HG03103 (cell line): ENCODE measurements around the gene ANXA3.
"Not testable (repeated sequence)": the region's sequence is repeated elsewhere in the genome, so short reads cannot be mapped to it uniquely, and the experiment has no call there.

Source experiments
- ATAC-seq: cut with Tn5 transposase; IDR thresholded peaks from one replicate; pipeline ENCODE4 v1.9.1; 2021; ENCODE audit warnings: low read depth; ENCODE audit not compliant: unreplicated experiment

Gene ANXA3

DNA sequence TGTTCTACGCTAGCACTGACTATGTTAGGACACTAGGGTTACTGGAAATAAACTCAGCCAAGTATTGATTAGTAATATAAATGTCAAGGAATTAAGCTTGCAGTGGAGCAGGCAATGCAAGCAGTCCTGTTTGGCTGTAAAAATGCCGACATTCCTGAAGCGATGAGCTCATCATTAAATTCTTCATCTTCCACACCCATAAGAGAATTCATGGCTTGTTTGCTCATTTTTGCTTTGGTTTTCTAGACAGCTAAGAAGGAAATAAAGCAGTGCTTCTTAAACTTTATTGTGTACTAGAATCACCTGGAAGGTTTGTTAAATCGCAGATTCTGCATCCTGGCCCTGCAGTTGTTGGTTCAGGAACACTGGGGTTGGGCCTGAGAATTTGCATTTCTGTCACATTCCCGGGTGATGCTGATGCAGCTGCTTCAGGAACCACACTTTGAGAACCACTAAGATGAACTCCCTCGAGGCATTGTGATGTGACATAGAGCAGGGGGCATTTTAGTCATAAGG is 17.8 kb downstream of the ANXA3 start:
- no peak for ATAC-seq

DNA sequence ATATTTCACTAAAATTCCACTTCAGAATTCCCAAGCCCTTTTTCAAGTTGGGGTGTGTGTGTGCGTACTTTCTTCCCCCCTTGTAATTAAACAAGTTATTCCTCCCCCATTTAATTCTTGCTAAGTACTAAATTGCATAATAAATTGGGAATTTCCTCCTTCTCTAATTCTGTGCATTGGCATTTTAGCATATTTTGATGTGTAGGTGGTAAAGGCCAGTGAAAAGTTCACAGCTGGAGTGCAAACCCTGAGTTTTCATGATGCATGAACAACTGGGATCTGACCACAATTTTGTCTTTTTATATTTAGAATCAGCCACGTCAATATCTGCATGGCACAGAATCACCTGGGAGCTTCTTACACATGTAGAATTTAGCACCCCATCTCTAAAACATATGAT is 18.5 kb downstream of the ANXA3 start:
- ATAC-seq, result no peak

DNA sequence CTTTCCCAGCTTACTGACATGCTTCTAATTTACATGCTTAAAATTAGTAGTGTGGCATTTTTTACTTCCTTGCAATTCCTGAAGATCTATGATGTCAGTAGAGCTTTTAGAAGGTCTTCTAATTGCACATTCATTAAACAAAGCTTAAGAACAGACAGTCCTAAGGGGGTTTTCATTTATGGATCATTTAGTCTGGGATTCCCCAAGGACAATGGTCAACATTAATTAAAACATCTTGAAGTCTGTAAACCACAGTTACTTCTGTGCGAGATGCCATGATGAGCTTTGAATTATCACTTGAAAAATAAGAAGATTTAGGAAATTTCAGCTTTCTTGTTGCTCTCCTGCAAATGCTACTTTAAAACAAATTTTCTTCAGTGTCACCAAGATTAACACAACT is 20.2 kb downstream of the ANXA3 start:
- ATAC-seq, result no peak

DNA sequence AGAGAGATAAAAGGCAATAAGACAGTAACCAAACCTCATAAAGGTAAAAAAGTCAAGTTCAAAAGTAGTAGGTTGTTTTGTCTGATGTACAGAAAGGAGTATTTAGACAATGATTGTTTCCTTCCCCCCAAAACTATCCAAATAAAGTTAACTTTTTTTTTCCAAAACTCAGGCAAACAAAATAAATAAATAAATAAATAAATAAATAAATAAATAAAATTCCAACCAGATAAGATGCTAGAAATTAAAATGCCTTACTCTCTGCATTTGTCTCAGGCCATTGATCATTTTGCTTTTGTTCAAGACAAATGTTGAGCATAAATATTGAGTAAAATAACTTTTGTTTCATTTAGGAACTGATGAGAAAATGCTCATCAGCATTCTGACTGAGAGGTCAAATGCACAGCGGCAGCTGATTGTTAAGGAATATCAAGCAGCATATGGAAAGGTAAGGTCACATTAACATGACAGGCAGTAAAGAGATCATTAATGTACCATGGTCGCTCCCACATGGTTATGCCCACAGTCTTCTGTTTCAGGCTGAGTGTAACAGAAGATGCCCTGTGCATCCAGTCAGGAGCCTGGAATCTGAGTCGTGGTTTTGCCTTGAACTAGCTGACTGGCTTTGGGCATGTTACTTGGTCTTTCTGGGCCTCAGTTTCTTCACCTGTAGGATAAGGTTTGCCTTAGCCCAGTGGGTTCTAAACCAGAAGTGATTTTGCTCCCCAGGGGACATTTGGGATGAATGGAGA is 27.3 kb downstream of the ANXA3 start:
- ATAC-seq, result no peak

DNA sequence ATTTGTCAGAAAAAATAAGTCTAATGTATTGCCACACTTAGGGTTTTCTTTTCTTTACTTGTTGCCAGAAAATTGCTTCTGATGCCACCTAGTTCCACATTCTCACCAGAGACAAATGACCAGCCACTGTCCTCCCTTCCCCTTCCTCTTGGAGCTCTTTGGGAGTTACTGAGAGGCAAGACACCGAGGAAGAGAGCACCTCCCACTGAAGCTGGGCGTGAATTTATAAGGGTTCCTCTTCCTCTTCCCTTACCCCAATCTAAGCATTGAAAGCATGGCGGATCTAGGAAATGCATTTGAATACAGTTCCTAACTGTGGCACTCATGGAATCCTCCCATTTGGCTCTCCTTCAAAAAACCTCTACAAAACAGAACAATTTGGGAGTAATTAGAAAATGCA is 30.0 kb downstream of the ANXA3 start:
- no peak for ATAC-seq

DNA sequence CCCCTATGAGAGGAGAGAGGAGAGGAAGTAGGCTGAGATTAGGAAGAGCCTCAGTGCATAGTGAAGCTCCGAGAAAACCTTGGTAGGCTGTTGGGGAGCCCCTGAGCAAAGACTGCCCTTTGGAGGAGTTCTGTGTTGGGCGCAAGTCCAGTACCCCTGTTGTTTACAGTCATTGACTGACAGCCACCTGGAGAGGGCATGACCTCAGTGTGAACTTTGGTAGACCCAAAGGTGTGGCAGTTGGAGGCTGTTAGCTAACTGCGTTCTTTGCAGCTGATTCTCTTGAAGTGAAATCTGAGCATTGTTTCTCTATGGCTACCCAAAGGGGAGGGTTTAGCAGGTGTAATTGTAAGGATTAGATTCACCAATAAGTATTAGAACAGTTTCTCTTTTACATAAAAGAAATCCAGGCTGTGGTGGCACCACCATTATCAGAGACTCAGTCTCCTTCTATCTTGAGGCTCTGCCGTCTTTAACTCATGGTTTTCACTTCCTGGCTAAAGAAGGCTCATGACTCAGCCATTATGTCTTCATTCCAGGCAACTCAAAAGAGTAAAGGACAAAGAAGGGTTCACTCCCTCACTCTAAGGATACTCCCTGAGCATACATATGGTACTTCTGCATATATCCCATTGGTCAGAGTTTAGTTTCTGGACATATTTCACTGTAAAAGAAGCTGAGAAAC is 33.4 kb downstream of the ANXA3 start:
- no peak for ATAC-seq

DNA sequence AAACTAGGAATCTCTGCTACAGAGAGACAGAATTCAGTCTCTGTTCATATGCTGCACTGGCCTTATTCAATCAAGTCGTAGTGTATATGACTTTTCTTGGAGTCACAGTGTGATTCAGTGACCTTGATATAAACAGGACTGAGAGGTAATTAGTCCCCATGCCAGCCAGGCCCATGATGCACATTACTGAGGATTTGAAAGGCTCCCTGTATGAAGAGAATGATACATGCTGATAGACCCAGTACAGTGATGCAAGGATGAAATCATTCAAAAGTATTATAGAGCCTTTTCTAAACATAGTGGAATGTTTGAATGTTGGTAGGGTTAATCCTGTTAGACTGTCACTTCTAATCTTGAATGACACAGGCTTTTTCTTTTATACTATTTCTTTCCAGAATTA is 34.1 kb downstream of the ANXA3 start:
- ATAC-seq, result no peak

DNA sequence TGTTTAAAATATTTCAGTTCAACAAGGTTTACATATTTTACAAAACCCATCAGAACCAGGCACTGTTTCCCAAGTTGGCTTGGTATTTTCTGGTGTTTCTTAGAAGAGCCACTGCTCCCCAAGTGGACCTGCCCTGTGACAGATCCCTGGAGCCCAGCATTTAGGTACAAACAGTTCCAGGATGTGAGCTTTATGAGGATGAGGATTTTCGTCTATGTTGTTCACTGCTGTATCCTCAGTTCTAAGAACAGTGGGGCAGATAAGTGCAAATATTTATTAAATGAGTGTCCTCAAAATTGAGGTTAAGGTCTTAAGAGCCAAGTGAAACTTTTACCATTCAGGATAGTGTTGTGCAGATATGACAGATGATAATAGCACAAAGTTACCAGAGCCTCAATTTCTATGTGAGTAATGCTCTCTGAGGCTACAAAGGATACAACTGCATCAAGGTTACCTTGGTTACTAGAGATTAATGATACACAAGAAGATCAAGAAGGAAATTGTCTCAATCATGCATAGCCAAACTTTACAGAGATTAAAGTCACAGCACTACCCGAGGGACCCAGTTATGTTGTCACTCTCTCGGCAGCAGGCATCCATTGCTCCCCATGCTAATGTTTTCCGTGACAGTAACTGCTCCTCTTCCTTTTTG is 37.5 kb downstream of the ANXA3 start:
- ATAC-seq, result no peak

DNA sequence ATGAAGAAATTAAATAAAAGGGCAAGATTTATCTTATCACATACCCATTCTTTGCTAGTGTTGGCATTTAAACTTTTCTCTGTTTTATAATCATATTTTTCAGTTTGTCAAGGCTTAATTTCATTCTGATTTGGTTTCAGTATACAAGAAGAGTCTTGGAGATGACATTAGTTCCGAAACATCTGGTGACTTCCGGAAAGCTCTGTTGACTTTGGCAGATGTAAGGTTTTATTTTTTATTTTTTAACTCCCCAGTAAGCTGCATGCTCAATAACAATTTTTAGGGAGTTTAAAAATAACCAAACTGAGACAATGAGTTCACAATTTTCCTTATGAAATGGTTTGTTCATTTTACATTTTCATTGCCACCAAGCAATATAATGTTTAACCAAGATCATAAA is 39.8 kb downstream of the ANXA3 start:
- no peak for ATAC-seq

DNA sequence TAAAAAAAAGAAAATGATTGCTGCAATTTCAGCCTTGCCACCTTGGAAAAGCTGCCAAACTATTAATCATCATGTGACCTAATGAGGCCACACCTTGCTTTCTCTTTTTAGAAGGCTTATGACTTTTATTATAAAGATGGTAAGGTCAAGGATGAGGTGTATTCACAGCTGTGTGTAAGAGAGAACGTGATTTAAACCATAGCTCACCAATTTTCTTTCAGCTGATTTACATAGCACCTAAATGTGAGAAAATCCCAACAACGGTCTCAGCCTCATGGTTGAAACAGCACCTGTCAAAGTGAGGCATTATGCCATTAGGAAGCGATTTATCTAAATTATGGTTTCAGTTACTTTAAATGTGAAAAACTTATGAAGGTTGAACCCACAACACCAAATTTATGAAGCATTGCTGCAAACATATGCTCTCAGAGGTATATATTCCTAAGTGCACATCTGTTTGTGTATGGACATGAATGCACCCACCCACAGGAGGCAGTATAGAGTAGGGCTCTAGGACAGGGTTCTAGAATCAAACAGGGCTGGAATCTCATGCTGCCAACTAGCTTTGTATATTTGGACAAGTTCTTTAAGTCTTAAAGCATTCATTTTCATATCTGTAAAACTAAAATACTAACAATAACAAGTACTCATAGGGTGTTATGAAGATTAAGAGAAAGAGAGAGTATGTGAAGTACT is 40.7 kb downstream of the ANXA3 start:
- no peak for ATAC-seq

DNA sequence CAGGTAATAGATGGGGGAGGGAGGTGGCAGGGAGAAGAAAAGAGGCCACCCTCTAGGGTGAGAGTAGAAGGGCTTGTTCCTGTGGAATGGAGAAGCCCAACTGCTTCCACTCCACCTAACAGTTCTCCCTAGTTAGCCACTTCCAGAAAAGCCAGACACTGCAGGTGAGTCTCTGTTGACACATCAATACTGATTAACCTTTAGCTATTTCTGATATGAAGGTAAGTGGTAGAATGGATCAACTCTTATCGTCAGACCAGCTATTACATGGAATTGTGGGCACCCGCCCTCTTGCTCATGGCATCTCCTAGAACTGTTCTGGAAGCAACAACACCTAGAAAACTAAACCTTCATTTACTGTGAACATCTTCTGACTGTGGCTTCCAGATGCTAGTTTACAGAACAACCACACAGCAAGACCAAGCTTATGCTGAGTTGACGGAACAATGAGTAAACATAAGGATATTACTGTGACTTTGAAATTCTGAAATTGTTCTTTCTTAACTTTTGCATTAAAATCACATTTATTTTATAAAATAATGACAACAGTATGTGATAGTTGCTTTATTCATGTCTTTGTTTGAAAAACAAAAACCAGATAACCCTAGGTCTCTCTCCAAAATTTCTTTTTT is 44.7 kb downstream of the ANXA3 start:
- no peak for ATAC-seq

DNA sequence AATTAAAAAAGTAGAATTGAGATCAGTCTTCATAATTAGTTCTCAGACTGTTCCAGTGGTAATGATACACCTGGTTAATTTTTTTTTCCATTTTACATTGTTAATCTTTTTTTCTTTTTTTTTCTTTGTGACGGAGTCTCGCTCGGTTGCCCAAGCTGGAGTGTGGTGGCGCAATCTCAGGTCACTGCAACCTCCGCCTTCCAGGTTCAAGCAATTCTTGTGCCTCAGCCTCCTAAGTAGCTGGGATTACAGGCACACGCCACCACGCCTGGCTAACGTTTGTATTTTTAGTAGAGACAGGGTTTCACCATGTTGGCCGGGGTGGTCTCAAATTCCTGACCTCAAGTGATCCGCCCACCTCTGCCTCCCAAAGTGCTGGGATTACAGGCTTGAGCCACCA is 46.9 kb downstream of the ANXA3 start:
- not testable (repeated sequence) for ATAC-seq

DNA sequence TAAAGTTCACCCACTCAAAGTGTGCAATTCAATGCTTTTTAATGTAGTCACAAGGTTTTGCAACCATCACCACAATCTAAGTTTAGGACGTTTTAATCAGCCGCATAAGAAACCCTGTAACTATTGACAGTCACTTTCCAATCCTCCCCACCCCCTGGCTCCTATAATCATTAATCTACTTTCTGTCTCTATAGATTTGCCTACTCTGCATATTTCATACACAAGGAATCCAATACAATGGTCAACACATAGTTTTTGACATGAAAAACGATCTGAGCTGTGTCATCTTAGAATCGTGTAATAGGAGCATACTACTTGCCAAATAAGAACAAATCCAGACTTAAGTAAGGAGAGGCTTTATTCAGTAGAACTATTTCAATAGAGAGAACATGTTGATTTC is 47.6 kb downstream of the ANXA3 start:
- no peak for ATAC-seq

DNA sequence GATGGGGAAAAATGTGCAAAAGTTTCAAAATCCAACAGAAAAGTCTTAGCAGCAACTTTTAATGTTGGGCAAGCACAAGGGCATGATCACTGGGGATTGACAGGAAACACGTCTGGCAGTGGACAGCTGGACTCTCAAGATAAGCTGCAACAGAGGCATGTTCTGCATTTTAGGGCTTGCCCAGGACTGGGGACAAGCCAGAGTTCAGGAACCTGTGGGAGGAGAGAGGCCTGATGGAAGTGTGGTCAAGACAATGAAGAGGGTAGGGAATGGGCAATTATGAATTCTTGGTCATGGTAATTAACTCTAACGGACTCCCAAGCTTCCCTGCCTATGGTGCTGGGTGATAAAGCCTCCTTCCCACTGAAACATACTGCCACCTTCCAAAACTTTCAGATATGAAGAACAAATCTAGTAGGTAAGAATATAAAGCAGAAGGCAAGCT is 48.4 kb downstream of the ANXA3 start:
- ATAC-seq, result no peak

DNA sequence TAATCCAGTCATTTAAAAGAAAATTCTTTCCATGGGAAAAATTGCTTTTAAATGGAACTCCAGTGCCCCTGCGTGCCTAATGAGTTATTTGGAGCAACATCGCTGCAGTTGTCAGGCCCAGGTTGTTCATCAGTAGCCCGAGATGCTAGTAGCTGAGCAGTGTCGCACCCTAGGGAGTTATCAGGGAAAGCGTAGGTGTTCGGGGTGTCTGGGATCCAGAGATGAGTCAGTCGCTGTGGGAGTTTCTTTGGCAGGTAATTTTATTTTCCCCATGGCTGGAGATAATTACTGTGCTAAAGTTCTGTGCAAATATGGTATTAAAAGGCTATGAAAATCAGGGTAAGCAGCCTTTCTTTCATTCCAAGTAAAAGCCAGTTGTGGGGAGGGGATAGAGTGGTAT is 49.4 kb downstream of the ANXA3 start:
- ATAC-seq, result peak; percentile 63

DNA sequence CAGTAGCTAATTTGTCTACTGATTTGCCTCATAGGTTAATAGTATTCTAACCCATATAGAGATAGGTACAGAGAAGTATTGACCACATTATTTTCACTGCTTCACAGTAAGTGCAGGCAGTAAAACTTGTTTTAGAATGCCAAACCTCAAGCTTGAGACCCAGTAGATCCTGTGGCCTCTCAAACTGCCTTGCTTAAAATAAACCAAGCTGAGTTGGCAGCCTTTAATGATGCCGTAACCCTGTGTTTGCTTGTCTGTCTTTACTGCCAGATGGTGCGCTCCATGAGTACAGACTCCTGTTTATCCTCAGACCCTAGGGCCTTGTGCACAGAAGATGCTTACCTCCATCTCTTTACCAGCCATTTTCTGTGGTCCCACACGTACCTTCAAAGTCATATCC is 50.8 kb downstream of the ANXA3 start:
- no peak for ATAC-seq

DNA sequence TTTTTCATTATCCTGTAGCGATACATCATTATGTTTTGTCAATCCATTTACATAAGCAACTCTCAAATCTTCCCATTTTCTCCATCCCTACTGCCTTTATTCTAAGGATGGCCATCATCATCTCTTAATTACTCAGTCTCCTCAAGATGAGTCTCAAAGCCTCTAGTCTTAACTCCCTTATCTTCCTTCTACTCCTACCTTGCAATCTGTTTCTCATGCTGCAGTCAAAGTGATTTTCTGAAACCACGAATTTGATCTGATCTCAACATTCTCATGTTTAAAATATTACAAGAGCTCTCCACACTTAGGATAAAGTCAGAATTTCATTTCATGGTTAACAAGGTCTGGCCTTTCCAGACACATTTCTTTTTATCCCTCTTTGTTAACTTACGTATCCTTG is 51.8 kb downstream of the ANXA3 start:
- no peak for ATAC-seq

DNA sequence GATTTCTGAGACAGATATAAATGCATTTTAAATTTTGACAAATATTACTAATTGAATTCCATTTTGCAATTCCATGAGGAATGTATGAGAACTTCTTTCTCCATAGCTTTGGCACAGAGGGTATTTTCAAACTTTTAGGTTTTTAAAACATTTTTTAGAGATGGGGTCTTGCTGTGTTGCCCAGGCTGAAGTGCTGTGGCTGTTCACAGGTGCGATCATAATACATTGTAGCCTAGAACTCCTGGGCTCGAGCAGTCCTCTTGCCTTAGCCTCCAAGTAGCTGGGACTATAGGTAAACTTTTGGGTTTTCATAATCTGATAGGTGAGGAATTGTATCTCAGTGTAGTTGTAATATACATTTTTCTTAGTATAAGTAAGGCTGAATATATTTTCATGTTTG is 53.4 kb downstream of the ANXA3 start:
- ATAC-seq, result no peak

DNA sequence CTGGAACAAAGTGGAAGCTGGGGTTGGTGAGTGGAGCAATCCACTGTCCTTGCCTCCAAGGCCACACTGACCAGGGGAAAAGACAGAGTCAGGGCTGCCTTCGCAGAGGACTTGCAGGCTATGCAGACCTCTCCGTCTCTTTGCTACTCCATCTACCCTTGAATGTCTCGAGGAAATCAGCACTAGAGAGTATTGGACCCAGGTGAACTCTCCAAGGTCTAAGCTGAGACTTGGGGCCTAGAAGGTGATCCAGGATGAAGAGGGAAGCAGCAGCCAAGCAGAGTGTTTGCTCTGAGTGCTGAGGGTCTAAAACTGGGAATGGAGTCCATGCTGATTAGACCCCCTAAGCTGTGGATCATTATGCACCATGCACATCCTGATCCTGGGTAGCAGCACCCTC is 54.5 kb downstream of the ANXA3 start:
- ATAC-seq, result no peak

DNA sequence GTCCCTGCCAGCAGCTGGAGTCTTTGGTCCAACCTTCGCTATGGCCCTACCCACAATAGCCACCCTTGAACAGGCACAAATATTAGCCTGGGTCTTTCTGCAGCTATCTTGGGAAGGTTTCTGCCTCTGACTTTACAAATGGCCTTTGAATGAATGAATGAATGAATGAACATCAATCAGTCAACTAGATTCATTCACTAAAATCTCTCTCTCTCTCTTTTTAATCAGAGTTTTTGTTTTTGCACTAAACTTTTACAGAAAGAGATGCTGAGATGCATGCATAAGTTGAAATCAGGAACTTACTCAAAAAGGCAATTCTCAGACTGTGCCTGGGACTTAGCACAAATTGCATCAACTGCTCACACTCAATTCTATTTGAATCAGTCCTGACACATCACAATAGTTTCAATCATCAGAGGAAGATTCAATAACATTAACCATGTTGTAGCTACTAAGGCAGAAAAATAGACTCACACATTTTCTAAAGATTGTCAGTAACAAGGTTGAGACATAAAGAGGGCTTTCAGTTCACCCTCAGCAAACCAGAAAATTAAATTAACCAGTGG is 55.0 kb downstream of the ANXA3 start:
- no peak for ATAC-seq
